Middle frontal gyrus (tissue), 1 donor: Measurements from ENCODE around the gene OAF.

ENCODE experiments used
- DNase-seq: peaks from one replicate; pipeline ENCODE4 v3.0.0-alpha.2; 2015; ENCODE audit warnings: low spot score; ENCODE audit errors: extremely low spot score

OAF gene

GRCh38 chr11:120183701-120184141 is 27.1 kb upstream of the OAF start:
- no peak for DNase-seq

- DNase-seq: no peak
These were observed 26.4 kb upstream of the OAF start for GRCh38 chr11:120184371-120184945.

- no peak for DNase-seq
These were observed 25.7 kb upstream of the OAF start for GRCh38 chr11:120184946-120185705.

DNA sequence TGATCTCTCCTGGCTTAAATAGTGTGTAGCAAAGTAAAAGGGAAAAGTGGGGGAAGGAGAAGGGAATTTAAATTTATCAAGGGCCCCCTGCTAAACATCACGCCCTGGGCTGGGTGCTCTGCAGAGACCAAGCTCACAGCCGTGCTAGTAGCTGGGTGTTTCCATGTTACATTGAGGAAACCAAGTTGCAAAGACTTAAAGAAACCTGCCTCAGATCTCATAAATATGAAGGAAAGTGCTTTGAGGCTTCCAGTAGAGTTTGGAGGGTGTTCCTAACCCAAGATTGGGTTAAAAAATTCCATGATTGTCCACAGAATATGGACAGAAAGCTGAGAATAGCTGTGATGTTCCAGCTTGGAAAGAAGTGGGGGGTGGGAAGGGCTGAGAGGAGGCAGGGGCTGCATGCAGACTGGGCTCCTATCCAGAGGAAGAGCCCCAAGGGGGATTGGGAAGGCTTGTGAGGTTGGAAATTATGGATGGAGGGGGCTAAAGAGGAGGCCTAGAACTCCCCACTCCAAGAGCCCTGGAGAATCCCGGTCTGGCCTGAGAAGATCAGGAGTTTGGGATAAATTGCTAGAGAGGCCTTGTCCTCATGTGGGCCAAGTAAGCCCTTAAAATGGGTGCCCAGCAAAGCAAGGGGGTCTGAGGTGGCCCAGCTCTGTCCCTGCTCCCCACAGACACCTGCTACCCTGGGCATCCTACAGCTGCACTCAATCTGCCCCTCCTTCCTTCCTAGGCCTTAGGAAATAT is 25.0 kb upstream of the OAF start:
- DNase-seq: no peak

- DNase-seq: no peak
These were observed 24.4 kb upstream of the OAF start for GRCh38 chr11:120186456-120186773.

GRCh38 chr11:120186774-120187591 is 23.8 kb upstream of the OAF start:
- DNase-seq: no peak

- DNase-seq: no peak
These were observed 22.5 kb upstream of the OAF start for GRCh38 chr11:120188371-120188770.

DNA sequence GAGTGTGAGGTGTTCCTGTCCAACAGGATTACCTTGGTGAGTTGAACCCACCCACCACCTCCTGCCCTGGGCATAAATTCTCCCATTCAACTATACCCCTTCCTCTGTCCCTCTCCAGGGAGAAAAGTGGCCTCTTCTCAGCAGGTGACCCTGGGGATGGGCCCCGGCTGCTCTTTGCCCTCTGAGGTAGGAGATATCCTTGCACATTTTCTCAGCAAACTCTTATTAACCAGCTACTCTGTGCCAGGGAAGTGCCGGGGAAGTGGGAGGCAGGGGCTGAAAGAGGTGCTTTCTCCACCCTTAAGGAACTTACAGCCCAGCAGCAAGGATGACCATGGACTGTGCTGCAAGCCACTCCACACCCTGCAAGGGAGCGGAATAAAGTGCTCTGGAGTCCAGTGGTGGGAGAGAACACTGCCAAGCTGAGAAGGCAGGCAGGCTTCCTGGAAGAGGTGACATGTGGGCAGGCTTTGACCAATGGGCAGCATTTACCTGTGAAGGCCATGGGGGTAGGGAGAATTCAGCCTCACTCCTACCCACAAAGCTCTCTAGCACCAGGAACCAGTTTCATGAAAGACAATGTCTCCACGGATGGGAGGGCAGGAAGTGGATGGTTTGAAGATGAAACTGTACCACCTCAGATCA is 21.9 kb upstream of the OAF start:
- DNase-seq: no peak

GRCh38 chr11:120191058-120191457 is 19.8 kb upstream of the OAF start:
- DNase-seq: no peak

DNA sequence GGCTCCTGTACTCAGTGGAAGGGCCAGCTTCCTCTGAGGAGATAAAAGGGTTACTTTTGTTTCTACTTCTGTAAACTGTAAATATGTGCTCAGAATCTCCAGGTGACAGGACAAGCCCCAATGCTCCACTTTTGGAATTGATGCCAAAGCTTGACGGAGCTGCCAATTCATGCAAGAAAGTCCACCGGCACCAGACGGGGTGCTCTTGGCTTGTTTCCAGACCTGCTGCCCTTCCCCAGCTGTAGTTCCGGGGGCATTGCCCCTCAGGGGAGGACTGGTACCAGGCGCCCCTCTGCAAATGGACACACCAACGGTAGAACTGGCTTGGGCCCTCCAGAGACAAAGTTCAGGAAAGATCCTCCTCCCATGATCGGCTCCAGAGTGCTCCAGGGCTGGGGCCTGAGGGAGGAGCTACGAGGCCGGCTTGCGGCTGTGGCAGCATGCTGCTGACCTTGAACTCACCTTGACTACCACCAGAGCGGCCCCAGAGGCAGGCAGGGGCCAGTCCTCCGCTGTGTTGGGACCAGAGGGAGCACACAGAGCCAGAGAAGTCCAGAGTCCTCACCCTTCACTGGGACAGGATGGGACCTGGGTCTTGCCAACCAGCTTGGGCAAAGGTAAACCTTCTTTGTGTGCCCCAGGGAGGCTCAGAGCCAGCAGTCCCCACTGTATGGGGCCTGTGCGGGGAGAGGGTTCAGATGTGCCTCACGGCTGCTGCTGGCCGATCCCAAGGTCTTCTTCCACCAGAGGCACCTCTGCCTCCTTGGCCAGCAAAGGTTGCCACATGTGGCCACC is 17.8 kb upstream of the OAF start:
- DNase-seq: no peak

- no peak for DNase-seq
These were observed 16.7 kb upstream of the OAF start for GRCh38 chr11:120194166-120194565.

DNA sequence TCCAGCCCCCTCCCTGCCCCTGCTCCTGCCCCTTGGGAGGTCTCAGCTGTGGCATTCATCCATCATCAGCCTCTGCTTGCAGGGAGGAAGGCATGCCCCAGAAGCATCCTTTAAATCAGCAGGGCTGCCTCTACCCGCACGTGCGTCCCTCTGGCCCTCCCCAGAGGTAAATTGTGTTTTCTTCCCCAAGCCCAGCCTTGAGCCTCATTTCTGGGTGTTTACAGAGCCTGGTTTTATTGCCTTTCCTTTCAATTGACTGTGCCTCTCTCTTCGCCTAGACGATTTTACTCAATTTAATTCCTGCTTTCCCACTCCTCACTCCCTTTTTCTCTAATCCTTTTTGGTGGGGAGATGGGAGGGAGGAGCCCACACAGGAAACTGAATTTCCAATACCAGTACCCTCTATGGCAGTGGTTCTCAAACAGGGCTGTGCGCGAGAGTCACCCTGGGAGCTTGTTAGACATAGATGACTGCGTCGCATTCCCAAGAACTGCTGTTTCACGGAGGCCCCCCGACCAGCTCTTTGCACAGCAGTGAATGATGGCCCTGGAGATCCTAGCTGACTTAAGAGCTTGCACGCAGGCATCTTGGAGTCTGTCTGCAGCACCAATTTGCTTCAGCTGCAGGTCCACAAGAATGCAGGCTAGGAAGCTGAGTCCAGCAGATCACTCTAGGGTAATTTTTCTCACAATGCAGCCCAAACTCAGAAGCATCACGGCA is 15.1 kb upstream of the OAF start:
- no peak for DNase-seq

DNA sequence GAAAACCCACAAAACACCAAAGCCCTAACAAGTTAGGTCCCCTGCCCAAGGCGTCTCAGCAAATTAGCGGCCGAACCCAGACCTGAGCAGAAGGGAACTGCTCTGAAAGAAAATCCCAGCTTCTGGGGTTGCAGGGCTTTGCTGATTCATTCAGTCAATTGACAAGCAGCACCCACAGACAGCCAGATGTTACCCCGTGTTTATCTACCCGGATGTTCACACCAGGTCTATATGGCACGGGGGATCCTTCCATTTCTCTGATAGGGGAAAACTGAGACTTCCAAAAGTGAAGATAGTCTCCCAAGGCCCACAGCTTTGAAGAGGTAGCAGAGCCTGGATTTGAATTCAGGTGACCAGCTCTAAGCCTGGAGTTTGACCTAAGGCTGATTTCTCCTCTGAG is 14.0 kb upstream of the OAF start:
- DNase-seq: no peak

DNA sequence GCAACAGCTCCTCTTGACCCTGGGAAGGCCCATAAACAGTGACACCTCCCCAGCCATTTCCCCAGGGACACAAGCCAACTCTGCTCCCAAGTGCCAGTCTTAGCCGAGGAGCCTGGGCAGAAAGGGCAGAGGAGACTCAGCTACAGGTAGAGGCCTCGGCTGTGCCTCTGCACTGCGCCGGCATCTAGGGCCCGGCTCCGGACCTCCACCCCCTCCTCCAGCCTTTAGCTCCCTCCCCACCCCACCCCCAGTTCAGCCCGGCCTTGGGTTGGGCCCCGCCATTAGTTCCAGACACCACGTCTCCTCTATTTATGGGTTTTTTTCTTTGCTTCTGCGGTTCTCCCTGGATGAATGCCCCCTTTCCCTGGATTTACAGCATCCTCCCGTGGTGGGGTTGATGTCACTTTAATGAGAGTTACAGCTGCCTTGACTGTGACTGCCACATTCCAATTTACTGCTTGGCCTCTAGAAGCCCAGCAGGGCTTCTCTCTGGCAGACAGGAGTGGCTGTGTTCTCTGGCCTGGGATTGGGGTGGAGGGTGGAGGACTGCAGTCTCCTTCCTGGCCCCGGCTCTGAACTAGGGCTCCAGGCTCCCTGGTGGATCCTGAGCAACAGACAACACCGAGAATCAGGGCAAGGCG is 13.5 kb upstream of the OAF start:
- no peak for DNase-seq

DNA sequence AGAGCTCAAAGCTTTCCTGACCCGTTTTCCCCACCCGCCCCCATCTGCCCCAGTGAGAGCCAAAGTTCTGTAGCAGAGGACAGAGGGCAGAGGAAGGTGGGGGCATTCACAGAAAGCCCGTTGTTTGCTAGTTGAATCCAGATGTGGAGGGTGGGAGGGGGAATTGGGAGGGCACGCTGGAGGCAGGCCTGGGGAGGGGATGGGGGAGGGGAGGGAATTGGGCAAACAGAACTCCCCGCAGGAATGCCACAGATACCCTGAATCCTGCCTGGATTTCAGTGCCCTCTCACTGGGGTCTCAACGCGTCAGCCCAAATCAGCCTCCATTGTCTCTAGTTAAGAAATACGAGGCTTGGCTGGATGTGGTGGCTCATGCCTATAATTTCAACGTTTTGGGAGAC is 12.9 kb upstream of the OAF start:
- DNase-seq: no peak

- no peak for DNase-seq
These were observed 12.4 kb upstream of the OAF start for GRCh38 chr11:120198403-120198786.

DNA sequence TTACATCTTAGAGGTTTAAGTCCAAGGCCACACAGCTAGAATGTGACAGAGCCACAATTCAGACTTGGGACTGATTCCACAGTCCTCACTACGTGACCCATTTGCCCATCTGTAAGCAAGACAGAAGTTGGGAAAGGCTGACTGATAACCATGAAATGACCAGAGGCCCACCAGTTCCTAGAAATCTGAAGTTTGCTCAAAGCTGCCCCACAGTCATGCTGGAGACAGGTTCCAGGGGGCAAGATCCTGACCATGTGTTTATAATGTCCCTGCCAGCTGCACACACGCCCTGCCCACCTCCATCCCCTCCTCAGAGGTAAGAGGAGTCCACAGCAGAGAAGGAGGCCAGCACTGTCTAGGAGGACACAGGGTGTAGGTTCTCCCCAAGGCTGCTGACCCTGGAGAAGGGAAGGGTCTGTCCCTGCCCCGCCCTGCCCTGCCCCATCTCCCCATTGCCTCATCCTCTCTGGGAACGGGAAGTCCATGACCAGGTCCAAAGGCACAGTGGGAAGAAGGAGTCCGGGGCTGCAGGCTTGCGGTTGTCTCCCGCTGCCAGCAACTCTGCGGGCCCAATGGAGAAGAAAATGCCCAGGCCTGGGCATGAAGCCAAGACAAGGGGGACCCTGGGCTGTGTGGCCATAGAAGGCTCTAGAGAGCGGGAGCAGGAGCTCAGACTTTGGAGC is 11.9 kb upstream of the OAF start:
- DNase-seq: no peak

DNA sequence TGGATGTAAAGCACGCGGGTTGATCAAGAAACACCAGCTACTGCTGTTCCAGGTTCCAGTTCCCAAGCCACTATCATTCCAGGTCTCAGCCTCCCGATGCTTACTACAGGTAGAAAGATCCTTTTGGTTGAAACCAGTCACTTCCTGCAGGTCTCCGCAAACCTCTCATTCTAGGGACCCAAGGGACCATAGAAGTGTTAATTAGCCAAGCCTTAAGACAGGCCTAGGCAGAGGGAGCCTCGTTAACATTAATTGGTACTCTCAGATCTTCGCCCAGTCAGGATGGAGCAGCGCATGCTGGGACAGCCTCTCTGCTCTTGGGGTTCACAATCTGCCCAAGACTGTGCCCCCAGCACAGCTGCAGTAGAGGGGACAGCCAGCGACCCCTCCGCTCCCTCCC is 11.2 kb upstream of the OAF start:
- no peak for DNase-seq

DNA sequence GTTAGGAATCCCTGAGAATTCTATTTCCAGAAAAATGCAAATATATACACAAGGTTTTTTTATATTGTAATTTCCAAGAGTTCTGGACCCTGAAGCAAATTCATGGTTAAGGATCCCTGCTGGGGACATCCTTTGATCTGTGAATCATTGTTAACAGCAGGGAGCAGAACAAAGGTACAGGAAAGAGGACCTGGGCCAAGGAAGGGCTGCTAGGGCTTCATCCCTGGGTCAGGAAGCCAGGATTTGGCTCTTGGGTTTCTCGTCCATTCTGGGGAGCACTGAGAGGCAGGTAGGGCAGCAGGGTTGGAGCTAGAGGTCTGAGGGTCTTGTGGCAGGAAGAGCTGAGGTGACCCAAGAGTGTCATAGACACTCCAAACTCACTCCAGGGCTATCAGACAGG is 10.2 kb upstream of the OAF start:
- DNase-seq: no peak
